ENCODE measurements around the gene ANAPC13.
A peak's percentile ranks its signal among the peaks of the same experiment; 100 is the strongest.

The ANAPC13 gene, protein sequence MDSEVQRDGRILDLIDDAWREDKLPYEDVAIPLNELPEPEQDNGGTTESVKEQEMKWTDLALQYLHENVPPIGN

DNA sequence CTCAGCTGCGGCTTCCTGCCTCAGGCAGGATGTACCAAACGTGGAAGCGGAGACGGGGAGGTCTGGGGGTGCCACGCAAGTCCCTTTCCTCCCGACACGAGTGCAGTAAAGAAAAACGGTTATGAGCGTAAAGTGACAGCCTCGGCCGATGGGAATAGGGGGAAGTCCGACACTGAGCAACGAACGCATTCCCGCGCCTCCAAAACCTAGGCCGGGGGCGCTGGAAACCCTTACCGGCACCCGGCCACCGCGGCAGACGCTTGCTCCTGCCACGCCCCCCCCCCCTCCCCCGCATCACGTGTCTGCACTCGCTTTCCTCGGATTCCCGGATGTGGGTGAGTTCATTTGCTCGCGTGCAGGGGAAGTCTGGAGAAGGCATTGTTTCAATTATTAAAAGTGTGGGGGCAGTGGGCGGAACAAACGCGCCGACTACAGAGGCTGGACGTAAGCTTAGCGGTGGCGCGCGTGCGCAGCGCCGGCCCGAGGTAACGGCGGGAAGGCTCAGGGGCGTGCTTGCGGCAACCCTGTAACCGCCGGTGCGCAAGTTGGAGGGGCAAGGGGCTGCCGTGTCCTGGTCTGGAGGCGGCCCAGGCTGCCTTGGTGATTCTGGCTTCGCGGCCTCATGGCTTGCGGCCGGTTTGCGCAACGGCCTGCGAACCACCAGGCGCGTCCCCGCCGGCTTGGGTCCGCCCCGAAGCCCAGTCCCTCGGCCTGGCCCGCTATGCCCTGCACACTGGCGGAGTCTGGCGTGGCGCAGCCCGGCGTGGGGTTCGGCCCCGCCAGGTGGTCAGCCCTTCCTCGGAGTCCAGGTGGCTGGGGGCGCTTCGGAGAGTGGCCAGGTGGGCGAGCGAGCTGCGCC lies at the start of gene ANAPC13, which contains the start of gene CEP63:
ANAPC13 (minus strand) TSS at position 268 of the 859 bp plus-strand sequence. CDS start 3,081 bp downstream, outside the sequence.
CEP63 (plus strand) TSS at position 340 of the 859 bp plus-strand sequence. CDS start 9,264 bp downstream, outside the sequence.
- peak; percentile 99 for DNase-seq

DNA sequence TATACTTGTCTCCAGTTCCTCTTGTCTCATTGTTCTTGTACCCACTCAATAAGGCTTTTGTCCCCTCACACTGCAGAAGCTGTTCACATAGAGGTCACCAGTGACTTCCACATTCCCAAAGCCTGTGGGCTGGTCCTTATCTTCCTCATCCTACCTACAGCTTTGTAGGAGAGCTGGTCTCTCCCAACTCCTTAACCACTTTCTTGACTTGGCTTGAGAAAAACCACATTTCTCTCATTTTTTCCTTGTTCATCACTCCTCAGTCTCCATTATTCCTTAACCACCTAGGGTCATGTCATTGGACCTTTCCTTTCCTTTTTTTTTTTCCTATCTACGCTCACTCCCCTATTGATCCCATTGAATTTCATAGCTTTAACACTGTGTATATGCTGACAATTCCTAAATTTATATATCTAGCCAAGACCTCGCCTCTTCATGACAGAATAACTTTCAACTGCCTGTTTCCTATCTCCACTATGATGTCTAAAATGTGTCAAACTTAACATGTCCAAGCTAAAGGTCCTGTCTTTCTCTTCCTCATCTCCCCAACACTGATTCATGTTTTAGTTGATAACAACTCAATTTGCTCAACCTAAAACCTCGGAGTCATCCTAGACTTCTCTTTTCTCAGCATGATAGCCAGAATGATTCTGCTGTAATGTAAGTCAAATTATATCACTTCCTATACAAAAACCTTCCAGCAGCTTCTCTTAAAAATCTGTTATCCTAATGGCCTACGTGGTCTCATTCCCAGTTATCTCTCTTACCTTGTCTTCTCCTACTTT lies 49.6 kb upstream of the ANAPC13 start:
- no peak for DNase-seq

DNA sequence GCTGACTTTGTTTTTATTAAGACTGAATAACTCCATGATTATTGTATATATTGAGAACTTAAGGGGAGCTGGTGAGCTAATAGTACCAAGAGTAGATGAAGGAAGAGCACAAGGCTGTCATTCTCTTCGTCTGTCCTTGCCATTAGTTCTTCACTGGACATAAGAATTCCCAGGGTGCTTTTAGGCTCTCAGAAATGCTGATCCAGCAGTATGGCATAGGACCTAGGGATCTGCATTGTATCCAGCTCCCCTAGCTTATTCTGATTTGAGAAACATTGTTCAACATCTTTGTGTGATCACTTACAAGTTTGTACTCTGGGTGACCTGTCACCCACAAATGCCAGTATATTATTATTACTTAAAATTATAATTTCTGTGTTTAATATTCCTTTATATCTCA lies 47.7 kb upstream of the ANAPC13 start:
- no peak for DNase-seq

DNA sequence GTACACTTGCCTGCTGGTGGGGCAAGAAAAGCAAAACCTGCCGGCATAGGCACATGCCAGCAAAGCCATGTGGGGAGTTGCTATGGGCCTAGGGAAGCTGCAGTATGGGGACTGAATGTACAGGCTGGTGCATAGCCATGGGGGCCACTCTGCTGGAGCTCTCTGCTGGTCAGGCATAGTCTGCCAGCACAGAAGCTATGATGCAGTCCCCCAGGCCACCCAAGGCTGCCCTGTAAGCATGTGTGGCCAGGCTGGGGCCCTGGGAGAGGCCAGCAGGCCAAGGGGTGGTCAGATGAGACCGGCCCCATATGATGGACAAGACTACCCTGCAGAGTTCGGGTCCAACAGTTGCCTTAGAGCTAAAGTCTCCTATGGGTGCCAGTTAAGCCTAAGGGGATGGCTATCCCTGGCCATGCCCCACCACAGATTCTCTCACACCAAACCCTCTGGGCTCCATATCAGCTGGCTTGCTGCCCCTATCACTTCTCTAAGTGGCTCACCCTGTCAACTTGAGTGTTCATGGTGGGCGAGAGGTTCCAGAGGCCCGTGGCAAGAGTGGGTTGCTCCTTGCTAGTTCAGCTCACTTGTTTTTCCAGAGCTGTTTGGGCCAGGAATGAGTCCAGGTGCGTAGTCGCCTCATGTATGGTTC lies 41.9 kb upstream of the ANAPC13 start:
- no peak for DNase-seq

DNA sequence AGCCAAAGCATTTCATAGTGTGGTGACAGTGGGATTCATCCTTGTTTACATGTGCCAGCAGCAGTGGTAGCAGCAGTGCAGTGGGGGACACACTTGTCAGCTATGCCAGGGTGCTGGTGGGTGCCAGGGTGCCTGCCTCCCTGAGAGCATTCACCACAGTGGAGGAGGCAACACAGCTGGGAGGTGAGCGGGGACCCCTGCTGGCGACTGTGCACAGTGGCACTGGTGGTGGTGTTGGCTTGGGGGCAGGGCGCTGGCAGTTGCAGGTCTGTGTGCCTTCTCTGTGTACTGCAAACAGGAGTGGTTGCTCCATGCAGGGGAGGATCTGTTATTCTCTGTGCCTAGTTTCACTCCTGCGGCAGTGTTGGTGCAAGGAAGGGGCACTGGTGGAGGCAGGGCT lies 41.3 kb upstream of the ANAPC13 start:
- DNase-seq = no peak

DNA sequence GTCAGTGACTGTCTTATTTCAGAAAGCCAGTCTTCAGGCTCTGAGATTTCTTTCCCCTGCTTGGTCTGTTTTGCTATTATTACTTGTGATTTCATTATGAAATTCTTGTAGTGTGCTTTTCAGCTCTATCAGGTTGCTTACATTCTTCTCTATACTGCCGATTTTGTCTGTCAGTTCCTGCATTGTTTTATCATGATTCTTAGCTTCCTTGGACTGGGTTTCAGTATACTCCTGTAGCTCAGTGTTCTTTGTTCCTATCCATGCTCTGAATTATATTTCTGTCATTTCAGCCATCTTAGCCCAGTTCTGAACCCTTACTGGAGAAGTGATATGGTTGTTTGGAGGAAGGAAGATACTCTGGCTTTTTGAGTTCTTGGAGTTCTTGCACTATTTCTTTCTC lies 40.5 kb upstream of the ANAPC13 start:
- DNase-seq = no peak

DNA sequence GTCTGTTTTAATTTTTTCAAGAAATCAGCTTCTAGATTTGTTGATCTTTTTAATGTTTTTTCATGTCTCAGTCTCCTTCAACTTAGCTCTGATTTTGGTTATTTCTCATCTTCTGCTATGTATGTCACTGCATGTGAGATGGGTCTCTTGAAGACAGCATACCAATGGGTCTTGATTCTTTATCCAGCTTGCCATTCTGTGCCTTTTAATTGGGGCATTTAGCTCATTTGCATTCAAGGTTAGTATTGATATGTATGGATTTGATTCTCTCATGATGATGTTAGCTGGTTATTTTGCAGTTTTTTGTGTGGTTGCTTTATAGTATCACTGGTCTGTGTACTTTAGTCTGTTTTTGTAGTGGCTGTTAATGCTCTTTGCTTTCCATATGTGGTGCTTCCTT lies 39.5 kb upstream of the ANAPC13 start:
- DNase-seq = no peak

DNA sequence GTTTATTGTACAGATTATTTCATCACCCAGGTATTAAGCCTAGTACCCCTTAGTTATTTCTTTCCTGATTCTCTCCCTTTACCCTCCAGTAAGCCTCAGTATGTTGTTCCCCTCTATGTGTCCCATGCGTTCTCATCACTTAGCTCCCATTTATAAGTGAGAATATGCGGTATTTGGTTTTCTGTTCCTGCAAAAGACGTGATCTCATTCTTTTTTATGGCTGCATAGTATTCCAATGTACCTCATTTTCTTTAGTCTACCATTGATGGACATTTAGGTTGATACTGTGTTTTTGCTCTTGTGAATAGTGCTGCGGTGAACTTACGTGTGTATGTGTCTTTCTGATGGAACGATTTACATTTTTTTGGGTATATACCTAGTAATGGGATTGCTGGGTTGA lies 36.8 kb upstream of the ANAPC13 start:
- no peak for DNase-seq

DNA sequence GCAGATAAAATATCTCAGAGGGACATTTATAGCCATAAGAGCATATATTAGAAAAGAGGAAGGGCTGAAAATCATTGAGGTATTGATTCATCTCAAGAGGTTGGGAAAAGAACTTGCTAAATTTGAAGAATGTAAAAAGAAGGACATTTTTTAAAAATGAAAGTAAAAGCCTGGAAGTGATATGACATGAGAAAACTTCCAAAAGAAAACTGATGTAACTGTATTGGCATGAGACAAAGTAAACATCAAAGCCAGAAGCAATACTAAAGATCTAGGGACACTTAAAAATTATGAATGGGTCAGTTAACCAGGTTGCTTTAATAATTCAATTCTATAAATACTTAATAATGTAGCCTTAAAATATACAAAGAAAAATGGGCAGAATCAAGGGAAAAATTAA lies 32.0 kb upstream of the ANAPC13 start:
- no peak for DNase-seq

DNA sequence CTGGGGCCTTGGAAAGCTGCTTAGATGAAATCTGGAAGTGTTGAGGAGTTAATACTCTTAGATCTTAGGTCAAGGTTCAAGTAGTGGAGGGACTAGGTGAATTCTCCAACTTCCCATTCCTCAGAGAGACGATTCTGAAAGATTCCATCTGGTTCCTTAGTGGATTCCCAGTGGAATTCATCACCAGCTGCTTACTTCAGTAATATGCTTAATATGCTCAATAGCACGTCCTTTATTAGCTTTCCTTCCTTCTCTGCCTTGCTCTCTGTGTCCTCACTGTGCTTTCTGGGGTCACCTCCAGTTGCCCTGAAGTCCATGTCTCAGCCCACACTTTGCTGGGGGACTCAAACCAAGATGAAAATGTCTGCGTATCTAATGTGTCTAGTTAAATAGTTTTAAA lies 31.1 kb upstream of the ANAPC13 start:
- DNase-seq = no peak

DNA sequence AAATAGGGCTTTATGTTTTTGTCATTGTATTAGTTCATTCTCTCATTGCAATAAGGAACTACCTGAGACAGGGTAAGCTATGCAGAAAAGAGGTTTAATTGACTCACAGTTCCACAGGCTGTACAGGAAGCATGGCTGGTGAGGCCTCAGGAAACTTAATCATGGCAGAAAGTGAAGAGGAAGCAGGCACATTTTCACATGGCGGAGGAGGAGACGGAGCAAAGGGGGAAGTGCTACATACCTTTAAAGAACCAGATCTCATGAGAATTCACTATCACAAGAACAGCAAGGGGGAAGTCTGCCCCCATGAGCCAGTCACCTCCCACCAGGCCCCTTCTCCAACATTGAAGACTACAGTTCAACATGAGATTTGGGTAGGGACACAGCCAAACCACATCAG lies 25.7 kb upstream of the ANAPC13 start:
- no peak for DNase-seq

DNA sequence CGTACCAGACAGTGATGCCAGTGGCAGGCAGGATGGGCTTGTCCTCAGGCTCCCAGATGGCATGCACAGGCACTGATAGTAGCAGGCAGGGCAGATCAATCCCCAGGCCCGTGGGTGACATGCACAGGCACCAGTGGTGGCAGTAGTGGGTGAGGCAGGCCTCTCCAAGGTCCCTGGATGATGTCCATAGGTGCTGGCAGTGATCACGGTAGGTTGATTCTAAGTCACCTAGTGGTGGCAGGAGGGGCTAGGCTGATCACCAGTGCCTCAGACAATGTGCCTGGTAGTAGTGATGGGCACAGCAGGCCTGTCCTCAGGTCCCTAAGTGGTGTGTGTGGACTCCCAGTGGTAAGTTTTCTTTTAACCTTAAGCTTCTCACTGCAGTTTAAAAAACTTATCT lies 19.7 kb upstream of the ANAPC13 start:
- no peak for DNase-seq

DNA sequence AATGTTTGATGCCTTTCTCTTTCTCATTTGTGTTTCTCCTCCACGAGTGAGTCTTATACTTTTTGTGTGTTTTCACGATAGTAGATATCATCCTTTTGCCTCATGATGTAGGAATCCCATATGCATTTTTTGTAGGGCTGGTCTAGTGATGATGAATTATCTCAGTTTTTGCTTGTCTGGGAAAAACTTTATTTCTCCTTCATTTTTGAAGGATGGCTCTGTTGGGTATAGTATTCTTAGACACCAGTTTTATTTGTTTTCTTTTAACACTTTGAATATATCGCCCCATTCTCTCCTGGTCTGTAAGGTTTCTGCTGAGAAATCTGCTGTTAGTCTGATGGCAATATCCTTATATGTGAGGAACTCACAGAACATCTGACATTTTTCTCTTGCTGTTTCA lies 18.3 kb upstream of the ANAPC13 start:
- no peak for DNase-seq

DNA sequence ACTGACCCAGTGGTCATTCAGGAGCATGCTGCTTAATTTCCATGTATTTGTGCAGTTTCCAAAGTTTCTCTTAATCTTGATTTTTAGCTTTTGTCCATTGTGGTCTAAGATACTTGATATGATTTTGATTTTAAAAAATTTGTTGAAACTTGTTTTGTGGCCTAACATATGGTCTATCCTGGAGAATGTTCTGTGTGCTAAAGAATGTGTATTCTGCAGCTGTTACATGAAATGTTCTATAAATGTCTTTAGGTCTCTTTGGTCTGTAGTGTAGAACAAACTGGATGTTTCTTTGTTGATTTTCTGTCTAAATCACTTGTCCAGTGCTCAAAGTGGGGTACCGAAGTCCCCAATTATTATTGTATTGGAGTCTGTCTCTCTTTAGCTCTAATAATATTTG lies 17.5 kb upstream of the ANAPC13 start:
- no peak for DNase-seq

DNA sequence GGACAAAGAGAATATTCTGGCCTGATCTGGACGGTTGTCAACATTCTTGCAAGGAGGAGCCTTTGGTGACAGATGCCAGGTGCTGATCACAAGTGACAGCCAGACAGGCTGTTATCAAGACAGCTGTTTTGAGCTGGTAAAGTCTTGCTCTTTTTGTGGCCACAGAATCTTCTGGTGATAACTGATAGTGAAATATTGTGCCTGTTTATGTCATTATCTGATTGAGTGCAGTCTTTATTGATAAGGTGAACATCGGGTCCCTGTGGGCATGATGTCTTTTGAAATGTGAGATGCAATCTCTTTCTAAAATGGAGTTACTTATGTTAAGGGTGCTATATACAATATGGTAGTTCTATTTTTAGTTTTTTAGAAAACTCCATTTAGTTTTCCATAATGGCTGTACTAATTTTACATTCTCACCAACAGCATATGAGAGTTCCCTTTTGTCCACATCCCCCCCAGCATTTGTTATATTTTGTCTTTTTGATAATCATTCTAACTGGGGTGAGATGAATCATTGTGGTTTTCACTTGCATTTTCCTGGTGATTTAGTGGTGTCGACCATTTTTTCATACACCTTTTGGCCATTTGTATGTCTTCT lies 10.8 kb upstream of the ANAPC13 start:
- no peak for DNase-seq

DNA sequence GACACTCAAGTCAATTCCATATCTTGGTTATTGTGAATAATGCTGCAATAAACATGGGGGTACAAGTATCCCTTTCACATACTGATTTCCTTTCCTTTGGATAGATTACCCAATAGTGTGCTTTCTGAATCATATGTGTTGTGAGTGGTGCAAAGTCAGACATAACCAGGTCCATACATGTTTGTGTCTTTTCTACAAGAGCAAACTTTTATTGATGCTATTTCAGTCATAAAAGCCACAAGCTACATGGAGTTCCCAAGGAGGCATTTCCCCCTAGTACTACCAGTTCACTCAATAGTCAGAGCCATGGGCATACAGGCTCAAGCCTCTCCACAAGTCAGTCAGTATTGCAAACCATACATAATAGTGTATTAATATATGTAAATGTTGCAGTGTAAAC lies 10.2 kb upstream of the ANAPC13 start:
- DNase-seq = no peak

DNA sequence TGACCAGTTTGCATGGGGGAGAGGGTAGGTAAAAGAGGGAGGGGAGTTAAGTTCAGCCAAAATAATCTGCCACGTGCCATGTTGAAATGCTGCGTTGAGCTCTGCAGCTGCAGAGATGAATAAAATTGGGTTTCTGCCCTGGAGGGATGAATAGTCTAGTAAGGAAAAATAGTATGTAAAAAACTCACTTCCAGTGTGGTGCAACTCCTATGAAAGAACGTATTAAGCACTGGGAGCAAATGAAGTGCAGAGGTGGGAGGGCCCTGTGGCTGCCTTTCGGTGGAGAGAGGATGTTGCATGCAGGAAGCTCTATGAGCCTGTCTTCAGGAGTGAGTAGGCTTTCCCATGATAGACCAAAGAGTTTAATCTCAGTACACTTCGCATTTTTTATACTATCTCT lies 8.7 kb upstream of the ANAPC13 start:
- no peak for DNase-seq

DNA sequence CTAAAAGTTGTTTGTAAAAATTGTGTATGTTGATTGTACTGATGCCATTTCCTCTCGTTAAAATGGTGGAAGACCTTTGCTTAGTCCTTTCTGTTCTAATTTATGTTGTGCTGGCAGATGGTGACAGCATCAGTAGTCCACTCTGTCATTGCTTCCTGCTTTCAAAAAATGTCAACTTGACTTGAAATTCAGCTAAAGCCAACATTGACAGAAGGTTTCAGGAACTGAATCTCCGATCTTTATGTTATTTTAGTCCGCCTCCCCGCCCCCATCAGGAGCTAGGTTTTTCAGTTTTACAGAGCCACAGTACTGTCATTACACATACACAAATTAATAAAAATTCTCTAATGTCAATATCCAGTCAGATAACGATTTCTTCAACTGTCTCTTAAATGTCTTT lies 1.6 kb upstream of the ANAPC13 start:
- peak in 1 of 2 experiments; percentile 33 for DNase-seq

DNA sequence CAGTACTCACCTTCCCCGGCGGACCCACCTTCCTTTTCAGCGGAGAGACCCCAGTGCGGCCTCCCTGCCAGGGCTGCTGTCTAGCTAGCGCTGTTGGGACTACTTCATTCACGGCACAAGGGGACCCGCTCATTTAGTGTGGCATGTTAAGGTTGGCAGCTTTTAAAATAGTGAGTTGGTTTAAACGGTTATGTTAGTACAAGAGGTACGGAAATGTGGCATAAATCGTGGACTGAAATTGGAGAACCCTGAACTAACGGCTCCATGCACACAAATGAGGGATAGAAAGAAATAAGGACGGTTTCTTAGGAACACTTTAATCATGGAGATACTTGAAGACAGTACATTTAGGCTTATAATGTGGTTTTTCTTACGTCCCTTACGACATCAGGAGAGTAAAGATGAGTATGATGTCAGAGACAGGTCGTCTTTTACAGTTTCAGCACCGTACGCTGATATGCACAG lies 824 bp upstream of the ANAPC13 start:
- DNase-seq = peak; percentile 41 to 46

DNA sequence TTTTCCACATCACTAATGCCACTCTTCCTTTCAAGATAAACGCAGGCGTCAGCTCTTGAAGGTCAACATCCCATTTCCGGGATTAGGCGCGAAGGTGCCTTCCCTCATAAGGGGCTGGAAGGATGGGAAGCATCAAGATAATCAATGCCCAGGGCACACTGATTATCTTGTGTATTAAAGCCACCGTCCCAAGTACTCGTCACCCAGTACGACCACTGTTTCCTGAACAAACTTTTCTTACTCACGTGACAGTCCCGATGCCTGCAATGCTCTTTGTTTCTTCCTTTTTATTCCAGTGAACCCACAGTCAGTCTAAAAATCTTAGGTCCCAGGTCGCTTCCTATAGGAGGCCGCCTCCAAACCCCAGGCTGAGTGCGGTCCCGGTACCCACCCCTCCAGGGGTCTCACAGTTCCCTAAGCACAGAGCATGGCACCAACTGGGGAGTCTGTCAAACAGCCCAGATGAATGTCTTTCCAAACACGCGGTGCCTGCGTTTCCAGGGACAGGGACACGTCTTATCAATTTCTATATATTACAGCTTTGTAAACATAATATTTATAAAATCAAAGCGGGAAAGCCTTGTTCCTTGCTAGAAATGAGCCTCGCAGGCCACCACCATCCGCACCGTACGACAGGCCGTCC lies 589 bp downstream of the ANAPC13 start:
- no peak for DNase-seq

DNA sequence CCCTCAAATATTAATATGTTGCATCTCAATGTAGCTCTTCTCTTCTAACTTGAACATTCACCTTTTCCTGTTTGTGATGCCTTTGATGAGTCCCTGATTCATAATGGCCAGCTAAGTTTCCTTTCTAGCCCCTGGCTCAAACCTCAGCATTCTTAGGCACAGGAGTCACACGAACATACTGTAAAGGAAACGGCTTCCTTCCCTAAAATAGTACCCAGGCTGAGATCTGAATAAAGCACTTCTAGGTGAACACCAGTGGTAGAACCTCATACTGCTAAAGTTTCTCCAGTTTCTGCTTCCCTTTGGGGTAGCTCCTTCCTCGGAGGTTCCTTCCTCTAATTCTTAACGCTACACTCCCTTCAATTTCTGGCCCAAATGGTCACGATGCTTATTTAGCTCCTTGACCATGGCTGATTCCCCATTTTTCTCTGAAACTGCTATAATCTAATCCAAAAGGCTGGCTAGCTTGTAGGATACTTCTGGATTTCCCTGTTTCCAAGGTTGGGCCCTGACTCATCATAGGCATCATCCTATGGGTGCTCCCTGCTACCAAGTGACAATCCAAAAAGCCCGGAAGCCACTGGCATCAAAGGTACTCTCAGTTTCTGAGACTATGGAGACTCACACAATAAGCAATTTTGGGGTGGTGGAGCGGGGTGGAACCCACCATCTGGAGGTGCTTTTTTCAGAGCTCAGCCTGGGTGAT lies 2.4 kb downstream of the ANAPC13 start:
- DNase-seq = no peak

DNA sequence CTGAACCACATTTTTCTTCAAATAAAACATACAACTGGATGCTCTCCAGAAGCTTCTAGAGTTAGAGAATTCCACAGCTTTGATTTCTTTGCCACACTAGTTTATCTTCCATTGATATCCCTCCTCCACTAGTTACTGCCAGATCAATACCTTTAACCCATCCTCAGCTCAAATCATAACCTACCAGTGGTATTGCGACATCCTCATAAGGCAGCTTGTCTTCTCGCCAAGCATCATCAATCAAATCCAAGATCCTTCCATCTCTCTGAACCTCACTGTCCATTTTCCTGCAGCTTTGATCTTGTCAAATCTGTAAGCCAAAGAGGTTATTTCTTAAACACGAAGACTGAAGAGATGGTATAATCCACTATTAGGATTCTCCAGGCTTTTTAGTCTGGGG lies 3.2 kb downstream of the ANAPC13 start:
- no peak for DNase-seq

Data from NCI-H446 (cell line).